Measurements from ENCODE around the gene CDK4. TPM values are rescaled to one million over a fixed set of nuclear protein-coding genes. Genes with fewer than 3 reads are reported as not detected.

CDK4 gene
- polyA plus RNA-seq, 1 donor (not counting 4 experiments of a cell fraction or from before 2014, with no cell fraction given) = 146 TPM

DNA sequence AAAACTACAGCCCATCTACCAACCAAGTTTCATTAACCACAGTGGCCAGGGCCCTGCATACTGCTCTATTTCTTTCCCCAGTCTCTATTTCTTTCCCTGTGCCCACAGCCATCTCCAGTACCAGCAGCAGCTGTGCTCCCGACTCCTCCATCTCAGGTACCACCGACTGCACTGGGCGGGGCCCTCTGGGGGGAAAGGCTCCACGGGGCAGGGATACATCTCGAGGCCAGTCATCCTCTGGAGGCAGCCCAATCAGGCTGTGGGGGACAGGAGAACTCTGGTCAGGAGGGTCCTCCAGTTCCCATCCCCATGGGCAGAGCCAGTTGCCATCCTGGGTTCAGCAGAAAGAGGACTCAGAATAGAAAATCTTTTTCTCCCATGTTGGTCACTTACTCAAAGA is 3.0 kb downstream of the CDK4 start:
- DNase-seq (ENCODE audit: low read depth, low spot score) = no peak
- Histone ChIP-seq H3K9me1 (ENCODE audit: control insufficient read depth, extremely low read depth, insufficient read depth, low read length) (no peaks in the 10 kb centered on the region), H3K9me3 (ENCODE audit: control insufficient read depth, low read depth, low read length) (no peaks in the 10 kb centered on the region), H3K27ac (ENCODE audit: control insufficient read depth, insufficient read depth, low read length) (no peak overlapping the region), H4K20me1 (ENCODE audit: control insufficient read depth, extremely low read depth, insufficient read depth, low read length) (no peaks in the 10 kb centered on the region), H2AFZ (ENCODE audit: control insufficient read depth, low read length) (no peak overlapping the region), H3K79me2 (ENCODE audit: control insufficient read depth, insufficient read depth, low read length) (peaks cover 32% of the 10 kb centered on the region), H3K27me3 (ENCODE audit: control insufficient read depth, extremely low read depth, insufficient read depth, low read length) (no peaks in the 10 kb centered on the region), H3K4me2 (ENCODE audit: control insufficient read depth, extremely low read depth, insufficient read depth, low read depth, low read length) (no peak overlapping the region), H3K9ac (ENCODE audit: control insufficient read depth, extremely low read depth, insufficient read depth, low read length) (no peak overlapping the region), H3K4me3 (ENCODE audit: control insufficient read depth in 2 of 3, extremely low read depth in 1 of 3, insufficient read depth in 2 of 3, low read depth in 1 of 3, low read length in 3 of 3) (no peak overlapping the region), H3K4me1 (ENCODE audit: control insufficient read depth, extremely low read depth, insufficient read depth, low read length) (peaks cover 34% of the 10 kb centered on the region), H3K36me3 (ENCODE audit: control insufficient read depth in 2 of 2, extremely low read depth in 1 of 2, insufficient read depth in 2 of 2, low read length in 2 of 2) (peaks cover 11 to 26% of the 10 kb centered on the region in 2 experiments)
- TF ChIP-seq, protein P1, sequence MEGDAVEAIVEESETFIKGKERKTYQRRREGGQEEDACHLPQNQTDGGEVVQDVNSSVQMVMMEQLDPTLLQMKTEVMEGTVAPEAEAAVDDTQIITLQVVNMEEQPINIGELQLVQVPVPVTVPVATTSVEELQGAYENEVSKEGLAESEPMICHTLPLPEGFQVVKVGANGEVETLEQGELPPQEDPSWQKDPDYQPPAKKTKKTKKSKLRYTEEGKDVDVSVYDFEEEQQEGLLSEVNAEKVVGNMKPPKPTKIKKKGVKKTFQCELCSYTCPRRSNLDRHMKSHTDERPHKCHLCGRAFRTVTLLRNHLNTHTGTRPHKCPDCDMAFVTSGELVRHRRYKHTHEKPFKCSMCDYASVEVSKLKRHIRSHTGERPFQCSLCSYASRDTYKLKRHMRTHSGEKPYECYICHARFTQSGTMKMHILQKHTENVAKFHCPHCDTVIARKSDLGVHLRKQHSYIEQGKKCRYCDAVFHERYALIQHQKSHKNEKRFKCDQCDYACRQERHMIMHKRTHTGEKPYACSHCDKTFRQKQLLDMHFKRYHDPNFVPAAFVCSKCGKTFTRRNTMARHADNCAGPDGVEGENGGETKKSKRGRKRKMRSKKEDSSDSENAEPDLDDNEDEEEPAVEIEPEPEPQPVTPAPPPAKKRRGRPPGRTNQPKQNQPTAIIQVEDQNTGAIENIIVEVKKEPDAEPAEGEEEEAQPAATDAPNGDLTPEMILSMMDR (optimal IDR thresholded peaks at IDR 0.05 in 1 of 3, IDR thresholded peaks at IDR 0.05 in 1 of 3, conservative IDR thresholded peaks at IDR 0.05 in 1 of 3; ENCODE audit: extremely low read depth in 1 of 3, insufficient read depth in 2 of 3, low read length in 3 of 3) = no peak
- TF ChIP-seq EZH2 (IDR thresholded peaks at IDR 0.05; ENCODE audit: low read length) = no peak
- FAIRE-seq = no peak
- dilution Hi-C loops (cut with MboI; ENCODE audit: extremely low pct_ligation_motif_present, low sequenced_read_pairs) = loop anchor here (25.0 kb wide), 1 partner anchor 162 kb away; the partner anchor contains the start of gene PIP4K2C

DNA sequence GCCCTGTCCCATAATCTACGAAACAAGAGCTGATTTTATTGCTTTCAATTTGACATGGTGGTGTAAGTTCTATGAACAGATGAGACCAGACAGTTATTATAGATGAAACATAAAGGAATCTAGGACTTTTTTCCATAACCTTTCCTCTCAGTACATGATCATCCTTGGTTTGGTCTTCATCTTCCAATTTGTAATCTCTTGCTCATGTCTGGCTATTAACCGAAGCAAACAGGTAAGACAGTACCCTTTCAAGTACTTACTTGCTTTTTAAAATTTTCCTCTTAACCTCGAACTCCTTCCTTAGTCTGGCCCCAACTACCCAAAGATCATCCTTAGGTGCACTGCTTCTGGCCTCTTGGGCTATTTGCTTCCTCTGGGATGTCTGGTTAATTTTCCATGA is 6.1 kb downstream of the CDK4 start:
- DNase-seq (ENCODE audit: low read depth, low spot score) (no peak), FAIRE-seq (no peak)
- Histone ChIP-seq H3K4me1 (ENCODE audit: control insufficient read depth, extremely low read depth, insufficient read depth, low read length) (peaks cover 21% of the 10 kb centered on the region), H3K4me2 (ENCODE audit: control insufficient read depth, extremely low read depth, insufficient read depth, low read depth, low read length) (peak overlapping the region; percentile 94), H3K27me3 (ENCODE audit: control insufficient read depth, extremely low read depth, insufficient read depth, low read length) (peaks cover under 1% of the 10 kb centered on the region), H3K79me2 (ENCODE audit: control insufficient read depth, insufficient read depth, low read length) (peaks cover 23% of the 10 kb centered on the region), H3K9me1 (ENCODE audit: control insufficient read depth, extremely low read depth, insufficient read depth, low read length) (no peaks in the 10 kb centered on the region), H3K9me3 (ENCODE audit: control insufficient read depth, low read depth, low read length) (no peaks in the 10 kb centered on the region), H3K4me3 (ENCODE audit: control insufficient read depth in 2 of 3, extremely low read depth in 1 of 3, insufficient read depth in 2 of 3, low read depth in 1 of 3, low read length in 3 of 3) (peak overlapping the region; percentile 81 to 99 (median 97)), H2AFZ (ENCODE audit: control insufficient read depth, low read length) (no peak overlapping the region), H3K27ac (ENCODE audit: control insufficient read depth, insufficient read depth, low read length) (peak overlapping the region; percentile 98), H3K9ac (ENCODE audit: control insufficient read depth, extremely low read depth, insufficient read depth, low read length) (no peak overlapping the region), H4K20me1 (ENCODE audit: control insufficient read depth, extremely low read depth, insufficient read depth, low read length) (no peaks in the 10 kb centered on the region), H3K36me3 (ENCODE audit: control insufficient read depth in 2 of 2, extremely low read depth in 1 of 2, insufficient read depth in 2 of 2, low read length in 2 of 2) (peaks cover 11 to 22% of the 10 kb centered on the region in 2 experiments)
- TF ChIP-seq, protein P1 (optimal IDR thresholded peaks at IDR 0.05 in 1 of 3, IDR thresholded peaks at IDR 0.05 in 1 of 3, conservative IDR thresholded peaks at IDR 0.05 in 1 of 3; ENCODE audit: extremely low read depth in 1 of 3, insufficient read depth in 2 of 3, low read length in 3 of 3) = no peak
- no peak for TF ChIP-seq EZH2 (IDR thresholded peaks at IDR 0.05; ENCODE audit: low read length)
- dilution Hi-C loops (cut with MboI; ENCODE audit: extremely low pct_ligation_motif_present, low sequenced_read_pairs) = loop anchor here (25.0 kb wide), 1 partner anchor 159 kb away; the partner anchor contains the start of gene PIP4K2C
